HG03045 (cell line): ENCODE measurements around the gene CDKN2AIP.

Experiments used
- ATAC-seq: cut with Tn5 transposase; IDR thresholded peaks from one replicate; pipeline ENCODE4 v1.9.1; 2021; ENCODE audit warnings: mild to moderate bottlenecking, moderate library complexity; ENCODE audit not compliant: unreplicated experiment

The CDKN2AIP gene, protein sequence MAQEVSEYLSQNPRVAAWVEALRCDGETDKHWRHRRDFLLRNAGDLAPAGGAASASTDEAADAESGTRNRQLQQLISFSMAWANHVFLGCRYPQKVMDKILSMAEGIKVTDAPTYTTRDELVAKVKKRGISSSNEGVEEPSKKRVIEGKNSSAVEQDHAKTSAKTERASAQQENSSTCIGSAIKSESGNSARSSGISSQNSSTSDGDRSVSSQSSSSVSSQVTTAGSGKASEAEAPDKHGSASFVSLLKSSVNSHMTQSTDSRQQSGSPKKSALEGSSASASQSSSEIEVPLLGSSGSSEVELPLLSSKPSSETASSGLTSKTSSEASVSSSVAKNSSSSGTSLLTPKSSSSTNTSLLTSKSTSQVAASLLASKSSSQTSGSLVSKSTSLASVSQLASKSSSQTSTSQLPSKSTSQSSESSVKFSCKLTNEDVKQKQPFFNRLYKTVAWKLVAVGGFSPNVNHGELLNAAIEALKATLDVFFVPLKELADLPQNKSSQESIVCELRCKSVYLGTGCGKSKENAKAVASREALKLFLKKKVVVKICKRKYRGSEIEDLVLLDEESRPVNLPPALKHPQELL

DNA sequence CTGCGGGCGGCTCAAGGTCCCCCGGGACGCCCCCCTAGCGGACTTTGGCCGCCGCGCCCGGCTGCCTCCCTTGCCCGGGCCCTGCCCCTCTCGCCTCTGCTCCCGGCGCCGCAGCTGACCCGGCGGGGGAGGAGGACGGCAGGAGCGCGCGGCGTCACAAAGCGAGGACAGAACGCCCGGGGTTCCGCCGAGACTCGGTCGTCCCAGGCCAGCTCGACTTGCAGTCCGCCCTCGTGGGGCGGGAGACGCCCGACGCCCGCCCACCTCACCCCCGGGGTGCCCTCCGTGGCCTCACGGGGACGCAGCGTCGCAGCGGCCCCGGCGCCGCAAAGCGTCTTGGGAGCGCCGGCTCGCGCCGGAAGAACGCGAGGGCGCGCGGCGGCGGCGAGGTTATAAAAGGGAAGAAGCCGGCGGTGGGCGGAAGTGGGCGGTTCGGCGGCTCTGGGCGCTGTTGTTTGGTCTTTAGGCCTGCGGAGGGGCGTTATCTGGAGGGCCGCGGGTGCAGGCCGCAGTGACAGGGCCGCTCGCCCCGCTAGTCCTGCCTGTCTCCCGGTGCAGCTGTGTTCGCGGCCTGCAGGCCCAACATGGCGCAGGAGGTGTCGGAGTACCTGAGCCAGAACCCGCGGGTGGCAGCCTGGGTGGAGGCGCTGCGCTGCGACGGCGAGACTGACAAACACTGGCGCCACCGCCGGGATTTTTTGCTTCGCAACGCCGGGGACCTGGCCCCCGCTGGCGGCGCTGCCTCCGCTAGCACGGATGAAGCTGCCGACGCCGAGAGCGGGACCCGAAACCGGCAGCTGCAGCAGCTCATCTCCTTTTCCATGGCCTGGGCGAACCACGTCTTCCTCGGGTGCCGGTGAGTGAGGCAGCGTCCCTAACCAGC lies at the start of gene CDKN2AIP:
CDKN2AIP (plus strand) TSS at position 423 of the 883 bp plus-strand sequence; CDS start at position 585, 162 bp downstream.
- peak; percentile 87 for ATAC-seq

DNA sequence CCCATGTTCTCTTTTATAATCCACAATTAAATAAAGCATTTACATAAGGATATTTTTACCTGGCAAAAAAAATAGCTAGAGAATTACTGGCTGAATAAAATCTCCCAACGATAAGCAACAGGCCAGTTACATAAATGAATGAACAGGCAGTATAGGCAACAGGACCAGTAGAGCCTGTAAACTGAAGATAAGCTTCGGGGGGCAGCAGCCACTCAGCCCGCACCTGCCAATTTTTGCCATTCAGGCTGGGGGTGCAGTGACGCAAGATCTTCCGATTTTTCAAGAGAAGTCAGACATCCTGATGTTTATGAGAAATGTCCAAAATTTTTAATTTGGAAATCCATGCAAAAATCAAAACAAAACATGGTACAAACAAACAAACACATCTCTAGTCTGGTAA lies 49.0 kb upstream of the CDKN2AIP start:
- ATAC-seq, result no peak

DNA sequence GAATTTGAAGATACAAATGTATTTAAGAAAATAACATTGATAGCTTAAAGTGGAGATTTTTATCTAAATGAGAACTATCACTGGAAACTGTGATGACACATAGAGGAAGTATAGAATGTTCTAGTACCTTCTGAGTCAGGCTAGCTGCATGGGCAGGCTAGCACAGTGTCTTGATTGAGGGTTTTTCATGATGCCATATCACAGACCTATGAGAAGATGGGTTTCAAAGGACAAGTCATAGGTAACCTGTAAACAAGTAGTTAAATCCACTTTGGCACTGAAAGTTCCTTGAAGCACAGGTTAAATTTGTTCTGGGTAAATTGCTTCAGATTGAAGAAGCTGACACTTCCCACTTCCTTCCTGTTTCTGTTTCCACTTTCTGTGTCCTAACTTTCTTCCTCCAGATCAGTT lies 48.2 kb upstream of the CDKN2AIP start:
- ATAC-seq, result no peak

DNA sequence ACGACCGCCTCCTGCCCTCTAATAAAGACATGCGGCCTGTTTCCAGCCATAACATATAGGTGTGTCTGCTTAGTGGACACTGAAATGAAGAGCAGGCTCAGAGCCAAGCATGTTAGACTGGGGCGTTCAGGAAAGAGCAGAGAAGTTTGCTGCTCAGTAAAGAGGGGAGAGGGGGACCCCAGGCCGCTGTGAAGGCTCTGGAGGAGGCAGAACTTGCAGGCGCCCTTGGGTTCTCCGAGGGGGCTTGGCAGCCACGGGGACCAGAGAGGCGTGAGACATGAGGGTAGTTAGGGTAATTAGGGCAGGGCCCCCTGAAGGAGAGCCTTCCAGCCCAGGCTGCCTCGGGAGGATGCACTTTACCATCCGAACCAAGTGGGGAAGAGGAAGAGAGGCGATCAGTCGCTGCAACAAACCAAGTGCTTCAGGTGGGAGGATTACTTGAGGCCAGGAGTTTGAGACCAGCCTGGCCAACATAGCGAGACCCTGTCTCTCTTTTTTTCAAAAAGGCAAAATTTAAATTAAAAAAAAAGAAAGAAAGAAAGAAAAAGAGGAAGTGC lies 46.6 kb upstream of the CDKN2AIP start:
- ATAC-seq, result no peak

DNA sequence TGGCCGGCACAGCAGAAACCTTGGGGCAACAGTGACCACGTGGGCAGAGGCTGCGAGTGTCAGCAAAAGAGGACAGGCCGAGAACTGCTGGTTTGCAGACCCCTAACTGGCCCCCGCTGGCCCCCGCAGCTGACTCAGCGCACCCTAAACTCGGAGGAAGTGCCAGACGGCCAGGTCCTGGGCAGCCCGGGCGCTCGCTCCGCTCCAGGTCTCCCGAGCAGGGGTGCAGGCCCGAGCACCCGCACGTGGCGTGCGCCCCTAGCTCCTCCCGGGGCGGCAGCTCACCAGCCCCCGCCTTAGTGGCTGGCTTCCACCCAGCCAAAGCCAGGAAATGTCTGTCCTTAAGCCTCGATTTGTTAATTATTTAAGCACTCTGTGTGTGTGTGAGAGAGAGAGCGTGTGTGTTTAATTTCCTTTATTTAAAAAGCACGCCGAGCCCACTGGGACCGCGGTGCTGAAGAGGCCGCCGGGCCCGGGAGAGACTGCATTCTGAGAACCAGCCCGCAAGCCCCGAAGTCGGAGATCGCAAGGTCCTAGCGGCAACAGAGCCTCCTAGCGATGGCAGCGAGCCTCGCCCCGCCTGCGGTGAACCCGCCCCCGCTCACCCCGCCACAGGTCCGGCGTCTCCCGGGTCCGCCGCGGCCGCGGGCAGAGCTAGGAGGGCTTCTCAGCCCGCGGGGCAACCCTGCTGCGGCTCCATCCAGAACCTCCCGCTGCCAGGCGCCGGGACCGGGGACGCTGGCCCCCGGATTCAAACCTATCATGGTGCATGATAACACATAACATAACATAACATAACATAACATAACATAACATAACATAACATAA lies 45.9 kb upstream of the CDKN2AIP start:
- ATAC-seq, result peak; percentile 89

DNA sequence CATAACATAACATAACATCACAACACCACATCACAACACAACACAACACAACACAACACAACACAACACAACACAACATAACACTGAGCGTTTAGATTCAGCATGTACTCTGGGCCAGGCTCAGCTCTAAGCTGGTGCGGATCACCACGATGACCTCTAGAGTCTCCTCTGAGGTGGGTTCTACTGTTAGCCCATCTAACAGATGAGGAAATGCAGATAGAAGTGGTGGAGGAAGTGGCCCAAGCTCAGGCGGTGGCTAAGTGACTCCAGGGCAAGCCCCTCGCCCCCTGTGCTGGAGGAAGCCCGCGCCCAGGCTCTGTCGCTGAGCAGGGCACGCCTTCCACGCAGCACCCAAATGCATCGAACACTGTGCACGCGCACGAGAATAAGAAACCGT lies 45.3 kb upstream of the CDKN2AIP start:
- no peak for ATAC-seq

DNA sequence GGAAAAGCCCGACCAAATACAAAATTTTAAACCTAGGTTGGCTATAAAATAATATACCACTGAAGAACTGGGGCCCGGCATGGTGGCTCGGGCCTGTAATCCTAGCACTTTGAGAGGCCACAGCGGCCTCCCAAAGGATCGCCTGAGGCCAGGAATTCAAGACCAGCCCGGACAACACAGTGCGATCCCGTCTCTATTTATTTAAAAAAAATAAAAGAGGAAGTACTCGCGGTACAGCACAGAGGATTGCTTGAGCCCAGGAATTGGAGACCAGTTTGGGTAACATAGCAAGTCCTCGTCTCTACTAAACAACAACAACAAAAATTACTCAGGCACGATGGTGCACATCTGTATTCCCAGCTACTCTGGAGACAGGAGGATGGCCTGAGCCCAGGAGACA lies 44.8 kb upstream of the CDKN2AIP start:
- no peak for ATAC-seq

DNA sequence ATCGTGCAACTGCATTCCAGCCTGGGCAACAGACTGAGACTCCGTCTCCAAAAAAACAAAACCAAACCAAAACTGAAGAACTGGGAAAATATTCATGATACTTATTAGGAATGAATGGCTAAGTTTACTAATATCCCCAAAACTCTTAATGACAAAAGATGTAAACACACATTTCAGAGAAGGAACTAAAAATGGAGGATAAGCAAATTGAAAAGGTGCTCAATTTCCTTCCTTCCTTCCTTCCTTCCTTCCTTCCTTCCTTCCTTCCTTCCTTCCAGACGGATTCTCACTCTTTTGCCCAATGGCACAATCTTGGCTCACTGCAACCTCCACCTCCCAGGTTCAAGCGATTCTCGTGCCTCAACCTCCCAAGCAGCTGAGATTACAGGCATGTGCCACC lies 44.4 kb upstream of the CDKN2AIP start:
- ATAC-seq, result no peak

DNA sequence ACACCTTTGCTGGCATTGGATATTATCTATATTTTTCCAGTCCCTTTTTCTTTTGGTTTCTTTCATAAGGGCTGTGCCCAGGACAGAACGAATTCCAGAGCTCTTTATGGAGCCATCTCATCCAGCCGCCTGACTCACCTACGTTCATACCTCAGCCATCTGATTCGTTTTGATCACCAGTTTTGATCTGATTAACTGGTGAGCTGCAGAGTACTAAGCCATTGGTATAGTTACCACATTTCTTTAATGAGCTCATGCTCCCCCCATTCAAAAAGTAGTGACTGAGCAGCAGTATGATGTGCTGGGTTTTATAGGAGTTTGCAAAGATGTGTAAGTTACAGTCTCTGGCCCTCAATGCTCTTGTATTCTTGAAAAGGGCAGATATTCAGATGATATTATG lies 43.0 kb upstream of the CDKN2AIP start:
- ATAC-seq, result no peak

DNA sequence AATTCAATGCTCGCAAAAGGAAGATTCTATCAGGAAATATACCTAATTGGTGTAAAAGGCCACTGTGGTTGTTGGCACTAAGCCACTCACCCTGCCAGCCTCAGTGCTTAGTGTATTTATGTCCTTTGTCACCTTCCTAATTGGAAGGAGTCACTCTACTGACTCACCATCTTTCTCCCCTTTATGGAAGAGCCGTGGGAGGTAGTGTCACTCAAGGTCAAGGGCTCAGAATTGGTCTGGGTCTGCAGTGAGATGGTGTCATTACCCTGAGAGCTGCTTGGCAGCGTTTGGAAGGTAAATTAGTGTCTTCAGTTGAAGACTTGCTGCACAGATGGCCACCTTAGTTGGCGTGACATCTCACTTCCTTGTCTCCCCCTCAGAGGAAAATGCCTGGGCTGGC lies 41.7 kb upstream of the CDKN2AIP start:
- no peak for ATAC-seq

DNA sequence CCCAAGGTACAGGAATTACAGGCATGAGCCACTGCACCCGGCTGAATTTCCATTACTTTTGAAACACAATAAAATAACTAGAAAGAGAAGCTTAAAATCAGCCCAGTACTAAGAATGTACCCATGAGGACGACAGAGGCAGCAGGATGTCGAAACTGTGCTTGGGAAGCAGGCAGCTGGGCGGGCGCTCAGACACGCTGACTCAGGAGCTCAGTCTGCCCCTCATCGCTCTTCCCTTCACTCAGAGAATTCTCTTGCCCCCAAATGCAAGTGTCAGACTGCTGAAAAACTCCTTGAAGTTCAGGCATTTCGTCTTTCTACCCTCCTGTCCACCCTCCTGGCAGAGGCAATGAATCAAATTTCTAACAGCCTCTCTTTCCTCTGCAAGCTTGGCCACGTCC lies 41.0 kb upstream of the CDKN2AIP start:
- ATAC-seq, result no peak

DNA sequence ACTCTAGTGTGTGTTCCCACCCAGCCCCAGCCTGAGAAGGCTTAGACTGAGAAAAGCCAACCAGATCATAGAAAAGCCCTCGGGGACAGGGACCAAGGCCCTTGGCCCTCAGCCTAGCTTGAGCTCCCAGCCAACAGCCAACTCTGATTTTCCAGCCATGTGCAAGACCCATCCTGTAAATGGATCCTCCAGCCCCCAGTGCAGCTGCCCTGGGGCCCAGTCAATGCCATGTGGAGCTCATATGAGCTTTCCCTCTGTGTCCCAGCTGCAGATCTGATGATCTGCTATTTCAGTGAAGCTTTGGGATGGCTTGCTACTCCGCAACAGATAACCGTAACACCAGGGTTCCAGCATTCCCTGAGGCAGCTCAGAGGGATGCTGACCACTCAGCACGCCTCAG lies 40.5 kb upstream of the CDKN2AIP start:
- ATAC-seq, result no peak

DNA sequence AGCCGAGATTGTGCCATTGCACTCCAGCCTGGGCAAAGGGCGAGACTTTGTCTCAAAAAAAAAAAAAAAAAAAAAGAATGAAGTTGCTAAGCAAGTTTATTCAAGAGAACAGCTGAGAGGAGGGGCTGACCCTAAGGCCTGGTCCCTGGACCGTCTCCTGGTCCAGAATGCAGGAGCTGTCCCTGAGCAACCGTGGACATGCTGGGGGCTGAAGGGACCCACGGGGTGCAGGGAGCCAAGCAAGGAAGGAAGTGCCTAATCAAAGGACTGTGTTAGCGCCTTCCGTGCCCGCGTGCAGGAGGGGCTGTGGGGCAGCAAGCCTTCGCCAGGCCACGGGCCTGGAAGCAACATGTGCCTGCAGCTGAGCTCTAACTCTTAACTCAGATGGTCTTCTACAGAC lies 39.1 kb upstream of the CDKN2AIP start:
- ATAC-seq, result no peak

DNA sequence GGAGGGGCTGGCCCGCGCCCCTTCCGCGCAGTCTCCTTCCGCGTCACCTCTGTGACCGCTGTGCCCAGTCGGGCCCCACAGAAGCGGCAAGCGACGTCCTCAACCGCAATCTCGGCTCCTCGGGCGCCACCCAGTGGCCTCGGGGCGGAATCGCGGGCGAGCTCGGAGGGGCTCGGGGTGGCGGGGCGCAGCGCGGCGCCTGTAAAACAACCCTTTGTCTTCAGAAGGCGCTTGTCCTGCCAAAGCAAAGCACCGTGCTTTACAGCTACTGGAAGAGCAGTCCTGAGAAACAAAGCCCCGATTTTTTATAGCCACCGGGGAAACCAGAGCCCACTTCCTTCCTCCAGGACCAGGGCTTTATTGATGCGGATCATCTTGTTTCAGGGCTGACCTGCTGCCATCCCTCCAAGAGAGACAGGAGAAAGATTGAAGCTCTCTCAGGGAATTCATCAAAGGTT lies 37.3 kb upstream of the CDKN2AIP start:
- peak; percentile 93 for ATAC-seq

DNA sequence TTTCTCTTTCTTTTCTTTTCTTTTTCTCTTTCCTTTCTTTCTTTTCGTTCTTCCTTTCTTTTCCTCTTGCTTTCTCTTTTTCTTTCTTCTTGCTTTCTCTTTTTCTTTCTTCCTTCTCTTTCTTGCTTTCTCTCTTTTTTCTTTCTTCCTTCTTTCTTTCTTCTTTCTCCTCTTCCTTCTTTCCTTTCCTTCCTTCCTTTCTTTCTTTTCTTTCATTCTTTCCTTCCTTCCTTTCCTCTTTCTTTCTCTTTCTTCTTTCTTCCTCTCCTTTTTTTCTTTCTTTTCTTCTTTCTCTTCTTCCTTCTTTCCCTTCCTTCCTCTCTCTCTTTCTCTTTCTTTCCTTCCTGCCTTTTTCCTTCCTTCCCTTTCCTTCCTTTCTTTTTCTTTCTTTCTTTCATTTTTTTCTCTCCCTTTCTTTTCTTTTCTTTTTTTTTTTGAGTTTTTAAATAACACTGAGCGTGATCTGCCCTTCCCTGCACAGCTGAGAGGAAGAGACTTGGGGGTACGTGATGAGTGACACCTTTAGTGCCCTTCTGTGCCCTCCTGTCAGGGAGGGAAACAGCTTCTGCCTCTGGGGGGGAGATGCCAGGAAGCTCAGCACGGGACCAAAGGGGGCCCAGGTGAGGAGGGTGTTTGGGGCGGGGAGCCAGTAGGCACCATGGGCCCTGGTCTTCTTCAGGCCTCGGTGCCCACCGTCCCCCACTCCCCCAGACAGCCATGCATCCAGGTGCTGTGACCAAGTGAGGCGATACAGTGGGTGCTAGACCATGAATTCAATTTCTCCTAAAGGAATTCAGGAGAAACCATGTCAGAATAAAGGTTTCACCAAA lies 36.6 kb upstream of the CDKN2AIP start:
- no peak for ATAC-seq

DNA sequence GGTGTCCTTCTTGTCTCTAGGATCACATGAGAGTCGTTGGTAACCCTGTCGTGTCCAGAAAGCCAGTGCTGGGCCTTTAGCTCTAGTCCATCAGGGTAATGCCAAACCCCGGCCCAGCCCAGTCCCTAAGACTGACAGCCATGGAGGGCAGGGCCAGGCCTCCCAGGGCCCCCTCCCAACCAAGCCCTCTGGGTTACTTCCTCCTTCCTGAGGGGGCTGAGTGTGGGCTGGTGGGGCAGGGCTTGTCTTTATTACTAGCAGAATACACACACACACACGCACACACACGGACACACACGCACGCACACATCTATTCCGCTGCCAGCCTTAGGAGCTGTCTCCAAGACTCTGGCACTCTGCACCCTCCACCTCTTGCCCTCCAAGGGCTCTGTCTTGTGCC lies 35.6 kb upstream of the CDKN2AIP start:
- ATAC-seq, result no peak

DNA sequence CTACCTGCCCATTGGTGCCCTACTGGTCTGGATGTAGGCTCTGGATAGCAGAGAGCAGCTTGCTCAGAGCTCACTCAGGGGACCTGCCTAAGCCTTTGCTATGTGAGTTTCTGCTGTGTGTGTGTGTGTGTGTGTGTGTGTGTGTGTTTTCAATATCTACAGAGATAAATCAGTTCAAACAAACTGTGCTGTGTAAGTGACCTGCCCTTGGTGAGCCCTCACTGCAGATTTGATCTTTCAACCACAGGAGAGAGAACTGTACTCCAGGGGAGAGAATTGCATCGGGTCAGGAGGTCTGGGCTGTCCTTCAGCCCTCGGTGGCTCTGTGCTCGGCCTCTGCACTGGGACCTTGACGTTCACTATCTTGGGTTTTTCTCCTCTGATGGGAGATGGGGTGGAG lies 35.0 kb upstream of the CDKN2AIP start:
- ATAC-seq, result no peak

DNA sequence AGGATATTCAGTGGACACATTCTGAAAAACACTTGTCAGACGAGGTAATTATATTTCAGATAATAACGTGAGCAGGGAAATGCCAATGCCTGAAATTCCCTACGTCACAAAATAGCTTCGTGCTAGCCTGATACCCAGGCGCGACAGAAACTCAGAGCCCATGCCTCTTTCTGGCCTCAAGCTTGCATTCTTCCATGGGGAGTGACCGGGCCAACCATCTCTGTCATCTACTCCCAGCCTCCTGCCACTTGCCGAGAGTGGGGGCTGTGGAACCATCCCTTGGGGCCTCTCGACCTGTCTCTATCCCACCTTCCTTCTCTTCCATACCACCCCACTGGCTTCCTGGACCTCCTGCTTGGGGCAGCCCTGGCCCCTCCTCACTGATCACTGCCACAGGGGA lies 34.5 kb upstream of the CDKN2AIP start:
- ATAC-seq, result no peak

DNA sequence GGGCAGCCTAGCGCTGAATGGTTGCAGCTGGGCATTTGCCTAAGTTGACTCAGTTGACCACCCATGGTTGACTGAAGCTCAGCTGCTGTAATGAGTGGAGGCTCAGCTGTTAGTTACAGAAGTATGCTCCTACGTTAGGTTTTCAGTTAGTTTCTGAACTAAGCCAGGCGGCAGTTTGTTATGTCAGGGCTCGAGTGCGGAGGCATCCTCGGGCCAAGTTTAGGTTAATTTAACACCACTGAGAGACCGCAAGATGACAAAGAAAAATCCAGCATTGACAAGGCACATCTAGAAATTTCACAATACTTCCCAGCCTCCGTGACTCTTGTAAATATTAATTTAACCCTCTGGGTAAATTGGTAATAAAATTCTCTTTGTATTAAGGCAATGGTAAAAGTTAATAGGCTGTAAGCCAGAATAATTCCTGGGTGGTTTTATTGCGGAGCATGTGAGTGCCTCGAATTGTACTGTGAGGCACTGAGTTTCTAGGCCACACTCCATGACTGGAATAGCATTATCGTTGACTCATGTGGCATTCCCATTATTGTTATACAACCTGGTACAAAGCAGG lies 33.1 kb upstream of the CDKN2AIP start:
- ATAC-seq, result peak; percentile 54
